PC-3 (cell line): ENCODE results near the gene EHMT2.

ENCODE experiments used
- CTCF ChIP-seq: fragments of 300-600 bp; sonication (generic); conservative IDR thresholded peaks from 2 replicates; pipeline ENCODE4 v1.5.1; 2017; ENCODE audit warnings: antibody characterized with exemption, low read depth, mild to moderate bottlenecking, low read length
- EZH2 ChIP-seq: fragments of 300-600 bp; sonication (generic); IDR thresholded peaks from one replicate; pipeline ENCODE4 v1.6.1; 2017; ENCODE audit warnings: antibody characterized with exemption, mild to moderate bottlenecking, low read length; ENCODE audit not compliant: unreplicated experiment
- EZH2phosphoT487 ChIP-seq: fragments of 300-600 bp; sonication (generic); IDR thresholded peaks from 2 replicates; pipeline ENCODE4 v1.6.1; 2018; ENCODE audit warnings: mild to moderate bottlenecking, antibody characterized with exemption, low read length, borderline replicate concordance

GRCh38 chr6:31886541-31886991, 10.9 kb downstream of the EHMT2 start:
- no peak for TF ChIP-seq CTCF
- TF ChIP-seq EZH2: no peak
- TF ChIP-seq EZH2phosphoT487: no peak
